HepG2 (cell line): Measurements from ENCODE around the gene SPTSSB. TPM values are rescaled to one million over a fixed set of nuclear protein-coding genes. Genes with fewer than 3 reads are reported as not detected.

Source experiments
- ATAC-seq: fragments of 200-7000 bp; cut with Tn5 transposase; 3 replicates; pipeline ENCODE4 v1.9.1; 2020; ENCODE audit warnings: mild to moderate bottlenecking, moderate library complexity
- BruUV-seq: library from RNA; stranded (reverse); fragments of 400-500 nt; replicated peaks from 2 replicates; lab custom pipeline; 2021; lab: Mats Ljungman, UMichigan
- CTCF ChIA-PET: fragments of 300-600 bp; formaldehyde crosslinking; extraction: SDS; loops from one replicate; lab custom pipeline; 2021; ENCODE audit warnings: low total read pairs, inconsistent platforms, low intra/inter-chr PET ratio; lab: Yijun Ruan, JAX
- POLR2A ChIA-PET: fragments of 350-600 bp; sonication (Branson Sonifier 250); formaldehyde crosslinking; loops from one replicate; lab custom pipeline; 2020; ENCODE audit warnings: antibody characterized with exemption, inconsistent platforms; lab: Yijun Ruan, JAX
- DNase-seq: peaks from one replicate; pipeline ENCODE4 v3.0.0-alpha.2; 2015; ENCODE audit warnings: low spot score
- FAIRE-seq: peaks from 3 replicates; lab custom pipeline; 2011; peaks lifted over from hg19 to GRCh38; lab: Jason Lieb, UNC
- H2AFZ ChIP-seq: one replicate; pipeline ENCODE4 v1.6.1; 2011; ENCODE audit warnings: low read length, inconsistent platforms
- H3K27ac ChIP-seq: fragments of 300-600 bp; 3 replicates; pipeline ENCODE4 v1.8.0; 2011; ENCODE audit warnings: mixed run types, mild to moderate bottlenecking, mixed read lengths, low read length, inconsistent platforms; ENCODE audit not compliant: insufficient read depth; ENCODE audit errors: extremely low read length
- H3K27me3 ChIP-seq, 2 experiments: fragments of 200-600 bp in 1 of 2; 2 replicates in 1 of 2; 3 replicates in 1 of 2; pipeline versions ENCODE4 v1.6.0 to v1.8.0; 2011; ENCODE audit warnings: low read length in 2 of 2, mild to moderate bottlenecking in 2 of 2, moderate library complexity in 2 of 2, inconsistent platforms in 1 of 2; ENCODE audit not compliant: insufficient read depth in 2 of 2, control insufficient read depth in 1 of 2
- H3K36me3 ChIP-seq, 2 experiments: fragments of 200-600 bp in 1 of 2; replicated peaks in 1 of 2; 2 replicates in 1 of 2; 3 replicates in 1 of 2; pipeline versions ENCODE4 v1.5.1 to v1.8.0; 2011; ENCODE audit warnings: low read length in 2 of 2, inconsistent platforms in 1 of 2; ENCODE audit not compliant: insufficient read depth in 2 of 2, control insufficient read depth in 1 of 2
- H3K4me1 ChIP-seq: 2 replicates; pipeline ENCODE4 v1.5.1; 2012; ENCODE audit warnings: low read length, inconsistent platforms; ENCODE audit not compliant: insufficient read depth
- H3K4me2 ChIP-seq: 2 replicates; pipeline ENCODE4 v1.6.0; 2011; ENCODE audit warnings: low read depth, low read length, inconsistent platforms
- H3K4me3 ChIP-seq, 3 experiments: fragments of 200-600 bp in 1 of 3; sonication (generic), shearing (Covaris generic) in 1 of 3; replicated peaks in 1 of 3; 2 replicates each; pipeline ENCODE4 v1.5.1; 2011 to 2016; ENCODE audit warnings: low read length in 3 of 3, inconsistent platforms in 2 of 3, low read depth in 2 of 3, mild to moderate bottlenecking in 2 of 3, control low read depth in 1 of 3, mixed read lengths in 1 of 3; ENCODE audit not compliant: insufficient read depth in 1 of 3
- H3K79me2 ChIP-seq: one replicate; pipeline ENCODE4 v1.6.1; 2011; ENCODE audit warnings: low read length, inconsistent platforms; ENCODE audit not compliant: insufficient read depth
- H3K9ac ChIP-seq: 2 replicates; pipeline ENCODE4 v1.6.0; 2011; ENCODE audit warnings: mild to moderate bottlenecking, low read depth, low read length, inconsistent platforms; ENCODE audit not compliant: insufficient read depth
- H3K9me3 ChIP-seq: 2 replicates; pipeline ENCODE4 v1.5.1; 2012; ENCODE audit warnings: mild to moderate bottlenecking, low read length
- H4K20me1 ChIP-seq: 2 replicates; pipeline ENCODE4 v1.6.0; 2011; ENCODE audit warnings: inconsistent platforms, mild to moderate bottlenecking, low read length, moderate library complexity; ENCODE audit not compliant: insufficient read depth
- ATRX ChIP-seq: sonication (generic); formaldehyde crosslinking; IDR thresholded peaks from 2 replicates; pipeline ENCODE4 v1.4.0; 2020; ENCODE audit warnings: missing genetic modification reagents, borderline replicate concordance
- HMG20B ChIP-seq: conservative IDR thresholded peaks from 2 replicates; pipeline ENCODE4 v1.6.1; 2016; ENCODE audit warnings: missing genetic modification reagents, missing compliant biosample characterization
- HOXA9 ChIP-seq: sonication (generic); formaldehyde crosslinking; IDR thresholded peaks from 2 replicates; pipeline ENCODE4 v1.8.1; 2022; ENCODE audit warnings: missing genetic modification reagents, mild to moderate bottlenecking, moderate library complexity, borderline replicate concordance
- KMT2A ChIP-seq: sonication (generic); formaldehyde crosslinking; IDR thresholded peaks from 2 replicates; pipeline ENCODE4 v1.4.0; 2020; ENCODE audit warnings: missing genetic modification reagents
- MLLT10 ChIP-seq: sonication (generic); formaldehyde crosslinking; IDR thresholded peaks from 2 replicates; pipeline ENCODE4 v1.4.0; 2020; ENCODE audit warnings: missing genetic modification reagents
- MXD1 ChIP-seq: sonication (generic); formaldehyde crosslinking; IDR thresholded peaks from 2 replicates; pipeline ENCODE4 v1.4.0; 2020; ENCODE audit warnings: mild to moderate bottlenecking, missing genetic modification reagents
- SMAD1 ChIP-seq: sonication (generic); formaldehyde crosslinking; IDR thresholded peaks from 2 replicates; pipeline ENCODE4 v1.4.0; 2020; ENCODE audit warnings: missing genetic modification reagents, low read depth, mild to moderate bottlenecking, borderline replicate concordance
- SNAPC5 ChIP-seq: sonication (generic); formaldehyde crosslinking; IDR thresholded peaks from 2 replicates; pipeline ENCODE4 v1.8.1; 2023; ENCODE audit warnings: mild to moderate bottlenecking, missing genetic modification reagents, borderline replicate concordance
- YEATS4 ChIP-seq: sonication (generic); formaldehyde crosslinking; IDR thresholded peaks from 2 replicates; pipeline ENCODE4 v1.4.0; 2020; ENCODE audit warnings: missing genetic modification reagents, borderline replicate concordance
- ZNF12 ChIP-seq: sonication (generic); formaldehyde crosslinking; IDR thresholded peaks from 2 replicates; pipeline ENCODE4 v1.5.0; 2020; ENCODE audit warnings: missing genetic modification reagents
- ZNF205 ChIP-seq: IDR thresholded peaks from 2 replicates; pipeline ENCODE4 v1.6.1; 2018; ENCODE audit warnings: missing biosample characterization, missing genetic modification reagents
- ZNF230 ChIP-seq: sonication (generic); formaldehyde crosslinking; IDR thresholded peaks from 2 replicates; pipeline ENCODE4 v1.4.0; 2020; ENCODE audit warnings: mild to moderate bottlenecking, missing genetic modification reagents
- ZNF337 ChIP-seq: sonication (generic); formaldehyde crosslinking; IDR thresholded peaks from 2 replicates; pipeline ENCODE4 v1.5.1; 2020; ENCODE audit warnings: missing genetic modification reagents, low read depth, mild to moderate bottlenecking, borderline replicate concordance
- ZNF350 ChIP-seq: sonication (generic); formaldehyde crosslinking; IDR thresholded peaks from 2 replicates; pipeline ENCODE4 v1.4.0; 2020; ENCODE audit warnings: mild to moderate bottlenecking, low read depth, missing genetic modification reagents, borderline replicate concordance
- WGBS: methylation state at CpG from one replicate; pipeline ENCODE4 v1.1.6; 2017; ENCODE audit warnings: low lambda C conversion rate; 5-methylcytosine and 5-hydroxymethylcytosine counted together
- in situ Hi-C: cut with HindIII; loops from 2 replicates; pipeline ENCODE4 v1.10.0; 2017; ENCODE audit warnings: low pct_unique_long_range_greater_than_20kb; ENCODE audit not compliant: extremely low pct_ligation_motif_present
- intact Hi-C: fragments of 100-400 bp; cut with micrococcal nuclease; formaldehyde crosslinking; loops from one replicate; pipeline ENCODE4 v1.10.0; 2022; ENCODE audit not compliant: unreplicated experiment
- polyA plus RNA-seq, 8 experiments: library from polyadenylated mRNA; depleted of rRNA in 3 of 8; stranded (reverse) in 7 of 8; unstranded in 1 of 8; fragments of >200 nt; fragmentation: Illumina TruSeq in 4 of 8; extraction: Trizol in 4 of 8; gene quantifications; 2 replicates each; pipeline versions ENCODE4 v1.2.1 to v1.2.3, GENCODE V29; 2011 to 2016; ENCODE audit warnings: low read depth in 4 of 8, missing spikeins in 1 of 8, mixed read lengths in 1 of 8; ENCODE audit not compliant: insufficient read depth in 1 of 8
- total RNA-seq, 5 experiments: library from RNA; depleted of rRNA; stranded (reverse); fragments of >200 nt; fragmentation: Illumina TruSeq; extraction: Trizol; gene quantifications; 2 replicates each; pipeline ENCODE4 v1.2.3, GENCODE V29; 2016; ENCODE audit warnings: low read depth in 1 of 5
- TF ChIP-seq, protein P1 (sequence below): sonication (generic); formaldehyde crosslinking; conservative IDR thresholded peaks from 2 replicates; pipeline ENCODE4 v1.4.0; 2020; ENCODE audit warnings: missing genetic modification reagents
- TF ChIP-seq, protein P2 (sequence below), 2 experiments: sonication (generic) in 1 of 2; formaldehyde crosslinking in 1 of 2; IDR thresholded peaks; 2 replicates each; pipeline versions ENCODE4 v1.4.0 to v1.6.1; 2016 to 2020; ENCODE audit warnings: borderline replicate concordance in 1 of 2, low read depth in 1 of 2, mild to moderate bottlenecking in 1 of 2, missing genetic modification reagents in 1 of 2

Gene SPTSSB
- total and polyA plus RNA-seq, 2 of the 13 experiments (the other 11 are each of a cell fraction or from before 2014, with no cell fraction given), result 0.51 to 2.4 TPM

DNA sequence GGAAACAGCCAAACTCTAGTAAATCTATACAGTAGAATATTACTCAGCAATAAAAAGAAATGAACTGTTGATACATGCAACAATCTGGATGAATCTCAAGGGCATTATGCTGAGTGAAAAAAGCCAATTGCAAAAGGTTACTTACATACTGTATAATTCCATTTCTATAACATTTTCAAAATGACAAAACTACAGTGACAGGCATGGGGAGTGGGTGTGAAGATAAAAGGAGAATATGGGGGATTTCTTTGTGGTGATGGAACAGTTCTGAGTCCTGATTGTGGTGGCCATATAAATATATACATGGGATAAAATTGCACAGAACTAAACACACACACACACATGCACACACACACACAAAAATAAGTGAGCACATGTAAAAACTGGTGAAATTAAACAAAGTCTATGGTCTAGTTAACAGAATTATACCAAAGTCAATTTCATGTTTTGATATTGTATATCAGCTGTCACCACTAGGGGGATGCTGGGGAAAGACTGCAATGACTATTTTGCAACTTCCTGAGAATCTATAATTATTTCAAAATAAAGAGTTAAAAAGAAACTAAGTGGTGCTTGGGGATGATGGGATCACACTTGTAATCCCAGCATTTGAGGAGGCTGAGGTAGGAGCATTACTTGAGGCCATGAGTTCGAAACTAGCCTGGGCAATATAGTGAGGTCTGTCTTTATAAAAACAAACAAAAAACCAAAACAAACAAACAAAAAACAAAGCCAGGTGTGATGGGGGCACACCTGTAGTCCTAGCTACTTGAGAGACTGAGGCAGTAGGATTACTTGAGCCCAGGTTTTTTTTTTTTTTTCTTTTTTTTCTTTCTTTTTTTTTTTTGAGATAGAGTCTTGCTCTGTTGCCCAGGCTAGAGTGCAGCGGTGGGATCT is 66.0 kb downstream of the SPTSSB start (continued):
- TF ChIP-seq ZNF350 (CRISPR knock-in tag) (no peak), HMG20B (CRISPR knock-in tag) (no peak), HOXA9 (CRISPR knock-in tag) (no peak)

GRCh38 chr3:161296814-161297213 is 74.5 kb downstream of the SPTSSB start:
- Histone ChIP-seq H3K36me3 (no peaks in the 10 kb centered on the region), H3K27ac (no peak overlapping the region), H2AFZ (no peak overlapping the region), H3K79me2 (no peaks in the 10 kb centered on the region), H3K4me1 (no peaks in the 10 kb centered on the region), H3K9ac (no peak overlapping the region), H3K4me2 (no peak overlapping the region), H3K9me3 (no peaks in the 10 kb centered on the region; the same call in 1 of the 2 replicates), H3K4me3 (no peak overlapping the region), H4K20me1 (no peaks in the 10 kb centered on the region), H3K27me3 (no peaks in the 10 kb centered on the region)
- no peak for ATAC-seq
- WGBS, result 59% methylated on average over 3 of the region's 3 CpGs
- no peak for FAIRE-seq
- CTCF ChIA-PET, result no interaction called here
- in situ Hi-C loops, result no loop called here
- POLR2A ChIA-PET, result no interaction called here
- intact Hi-C loops, result no loop called here
- BruUV-seq, result no TSS peak
- DNase-seq, result no peak
- TF ChIP-seq, protein P1, sequence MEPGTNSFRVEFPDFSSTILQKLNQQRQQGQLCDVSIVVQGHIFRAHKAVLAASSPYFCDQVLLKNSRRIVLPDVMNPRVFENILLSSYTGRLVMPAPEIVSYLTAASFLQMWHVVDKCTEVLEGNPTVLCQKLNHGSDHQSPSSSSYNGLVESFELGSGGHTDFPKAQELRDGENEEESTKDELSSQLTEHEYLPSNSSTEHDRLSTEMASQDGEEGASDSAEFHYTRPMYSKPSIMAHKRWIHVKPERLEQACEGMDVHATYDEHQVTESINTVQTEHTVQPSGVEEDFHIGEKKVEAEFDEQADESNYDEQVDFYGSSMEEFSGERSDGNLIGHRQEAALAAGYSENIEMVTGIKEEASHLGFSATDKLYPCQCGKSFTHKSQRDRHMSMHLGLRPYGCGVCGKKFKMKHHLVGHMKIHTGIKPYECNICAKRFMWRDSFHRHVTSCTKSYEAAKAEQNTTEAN (CRISPR knock-in tag), result no peak
- TF ChIP-seq MXD1 (no peak), KMT2A (no peak), MLLT10 (CRISPR knock-in tag) (no peak), SNAPC5 (CRISPR knock-in tag) (no peak), ATRX (no peak), ZNF337 (CRISPR knock-in tag) (no peak), ZNF12 (no peak), ZNF205 (CRISPR knock-in tag) (no peak), ZNF230 (CRISPR knock-in tag) (no peak), SMAD1 (CRISPR knock-in tag) (no peak), YEATS4 (CRISPR knock-in tag) (no peak)
- TF ChIP-seq, protein P2, sequence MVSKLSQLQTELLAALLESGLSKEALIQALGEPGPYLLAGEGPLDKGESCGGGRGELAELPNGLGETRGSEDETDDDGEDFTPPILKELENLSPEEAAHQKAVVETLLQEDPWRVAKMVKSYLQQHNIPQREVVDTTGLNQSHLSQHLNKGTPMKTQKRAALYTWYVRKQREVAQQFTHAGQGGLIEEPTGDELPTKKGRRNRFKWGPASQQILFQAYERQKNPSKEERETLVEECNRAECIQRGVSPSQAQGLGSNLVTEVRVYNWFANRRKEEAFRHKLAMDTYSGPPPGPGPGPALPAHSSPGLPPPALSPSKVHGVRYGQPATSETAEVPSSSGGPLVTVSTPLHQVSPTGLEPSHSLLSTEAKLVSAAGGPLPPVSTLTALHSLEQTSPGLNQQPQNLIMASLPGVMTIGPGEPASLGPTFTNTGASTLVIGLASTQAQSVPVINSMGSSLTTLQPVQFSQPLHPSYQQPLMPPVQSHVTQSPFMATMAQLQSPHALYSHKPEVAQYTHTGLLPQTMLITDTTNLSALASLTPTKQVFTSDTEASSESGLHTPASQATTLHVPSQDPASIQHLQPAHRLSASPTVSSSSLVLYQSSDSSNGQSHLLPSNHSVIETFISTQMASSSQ (IDR thresholded peaks at IDR 0.05; ENCODE audit: low read depth), result no peak
- TF ChIP-seq, protein P2 (CRISPR knock-in tag; IDR thresholded peaks at IDR 0.05; ENCODE audit: borderline replicate concordance), result no peak
